Spleen (tissue), 11 donors: ENCODE measurements around the gene DUS1L. TPM values are rescaled to one million over a fixed set of nuclear protein-coding genes. Genes with fewer than 3 reads are reported as not detected.

Source experiments
- DNase-seq: peaks from one replicate; pipeline ENCODE4 v3.0.0-alpha.2; 2020
- H3K27ac ChIP-seq, 8 donors: fragments of 200-600 bp; sonication (generic) in 7 of 8; 1 replicate in 4 of 8; 2 replicates in 4 of 8; pipeline versions ENCODE4 v1.5.0 to v1.8.0; 2016 to 2021; ENCODE audit warnings: inconsistent platforms in 4 of 8, mild to moderate bottlenecking in 4 of 8, moderate library complexity in 1 of 8
- H3K27me3 ChIP-seq, 7 donors: fragments of 200-600 bp; sonication (generic) in 6 of 7; replicated peaks in 1 of 7; 1 replicate in 4 of 7; 2 replicates in 3 of 7; pipeline versions ENCODE4 v1.5.0 to v1.8.0; 2016 to 2021; ENCODE audit warnings: inconsistent platforms in 3 of 7, mild to moderate bottlenecking in 1 of 7
- H3K36me3 ChIP-seq, 6 donors: fragments of 200-600 bp; sonication (generic) in 5 of 6; 1 replicate in 4 of 6; 2 replicates in 2 of 6; pipeline versions ENCODE4 v1.5.0 to v1.8.0; 2016 to 2021; ENCODE audit warnings: inconsistent platforms in 2 of 6
- H3K4me1 ChIP-seq, 6 donors: fragments of 200-600 bp; sonication (generic) in 5 of 6; 1 replicate in 3 of 6; 2 replicates in 3 of 6; pipeline versions ENCODE4 v1.5.0 to v1.8.0; 2016 to 2021; ENCODE audit warnings: inconsistent platforms in 3 of 6
- H3K4me3 ChIP-seq, 8 donors: fragments of 200-600 bp; sonication (generic) in 7 of 8; 1 replicate in 4 of 8; 2 replicates in 4 of 8; pipeline versions ENCODE4 v1.5.0 to v1.8.0; 2016 to 2021; ENCODE audit warnings: inconsistent platforms in 4 of 8, mild to moderate bottlenecking in 4 of 8, moderate library complexity in 2 of 8
- H3K9me3 ChIP-seq, 8 donors: fragments of 200-600 bp; sonication (generic) in 7 of 8; 1 replicate in 4 of 8; 2 replicates in 4 of 8; pipeline versions ENCODE4 v1.5.0 to v1.8.0; 2016 to 2021; ENCODE audit warnings: inconsistent platforms in 4 of 8
- POLR2A ChIP-seq, 3 donors: fragments of 450-650 bp; IDR thresholded peaks; one replicate each; pipeline ENCODE4 v1.5.1; 2017; ENCODE audit warnings: antibody characterized with exemption in 3 of 3, mild to moderate bottlenecking in 1 of 3
- POLR2AphosphoS5 ChIP-seq, 3 donors: sonication (generic); formaldehyde crosslinking; IDR thresholded peaks; one replicate each; pipeline ENCODE4 v1.5.1; 2017; ENCODE audit warnings: antibody characterized with exemption in 3 of 3
- WGBS, 5 donors: extraction: QIAGEN DNeasy Blood & Tissue Kit in 3 of 5; methylation state at CpG; one replicate each; pipeline versions ENCODE4 v1.1.5 to v1.1.7; 2013 to 2018; 5-methylcytosine and 5-hydroxymethylcytosine counted together
- intact Hi-C: fragments of 100-400 bp; cut with DNase I; formaldehyde crosslinking; loops from one replicate; pipeline ENCODE4 v1.15.0; 2023; ENCODE audit warnings: low total_unique reads
- polyA plus RNA-seq, 3 donors: library from polyadenylated mRNA; stranded (reverse); fragments of 200-250 nt; gene quantifications; one replicate each; pipeline ENCODE4 v1.2.1, GENCODE V29; 2013
- total RNA-seq, 7 donors: library from RNA; depleted of rRNA in 3 of 7; stranded (reverse); fragments of >200 nt in 3 of 7; fragmentation: NEBNext Ultra II Directional in 4 of 7; extraction: Animal tissue kit (Norgen Biotek cat#: 25700) in 4 of 7; gene quantifications; one replicate each; pipeline versions ENCODE4 v1.1.0 to v1.2.1, GENCODE V29; 2016 to 2021
- TF ChIP-seq, protein P1 (sequence below), 11 experiments: fragments of 200-600 bp in 7 of 11; fragments of 450-650 bp in 4 of 11; sonication (generic) in 4 of 11; IDR thresholded peaks in 8 of 11; conservative IDR thresholded peaks in 3 of 11; 1 replicate in 7 of 11; 2 replicates in 4 of 11; pipeline versions ENCODE4 v1.4.0 to v1.8.0; 2016 to 2021; ENCODE audit warnings: antibody characterized with exemption in 11 of 11, inconsistent platforms in 4 of 11, mild to moderate bottlenecking in 1 of 11
- donor health status: healthy with polysubstance abuse.
- donor health status: DM: no; HTN: no; CAD: no; lungs with moderate emphysema.
- donor health status: DM: no; HTN: no; CAD: no.
- donor health status: Bipolar disorder and iron deficiency.
- donor health status: healthy.
- donor health status: DM: no; HTN: no; CAD: no.
- donor health status: DM: yes; HTN: yes; CAD: no.

The DUS1L gene
- total and polyA plus RNA-seq, 10 donors: 76.4 to 174 (median 103) TPM

DNA sequence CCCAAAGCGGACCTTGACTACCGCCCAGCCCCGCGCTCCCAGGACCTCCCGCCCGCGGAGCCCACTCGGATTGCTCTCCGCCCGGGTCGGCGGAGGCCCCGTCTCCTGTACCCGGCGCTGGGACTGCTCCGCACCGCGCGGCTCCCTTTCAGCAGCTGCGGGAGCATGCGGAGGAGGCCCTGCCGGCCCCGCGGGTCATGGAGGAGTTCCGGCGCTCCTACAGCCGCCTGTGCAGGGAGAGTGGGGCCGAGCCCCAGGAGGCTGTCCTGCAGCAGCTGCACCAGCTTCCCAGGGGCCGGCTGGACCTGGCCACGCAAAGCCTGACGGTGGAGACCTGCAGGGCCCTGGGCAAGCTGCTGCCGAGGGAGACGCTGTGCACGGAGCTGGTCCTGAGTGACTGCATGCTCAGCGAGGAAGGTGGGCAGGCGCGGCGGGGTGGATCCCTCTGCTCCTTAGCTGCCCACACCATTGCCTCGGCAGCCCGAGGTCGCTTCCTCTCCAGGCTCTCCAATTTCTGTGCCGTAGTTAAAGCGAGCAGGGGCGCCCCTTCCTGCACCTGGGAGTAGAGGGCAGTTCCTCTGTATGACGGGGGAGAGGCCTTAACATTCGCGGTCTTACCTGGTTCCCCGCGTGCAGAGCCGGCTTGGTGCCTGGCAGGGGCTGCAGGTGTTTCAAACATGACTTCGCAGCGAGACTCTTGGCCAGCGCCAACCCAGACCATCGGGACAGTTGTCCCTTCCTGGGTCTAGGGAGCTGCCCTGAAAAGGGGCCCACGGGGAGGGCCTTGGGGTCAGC is 42.0 kb downstream of the DUS1L start:
- TF ChIP-seq POLR2A (IDR thresholded peaks at IDR 0.05) (no peak), POLR2AphosphoS5 (IDR thresholded peaks at IDR 0.05) (no peak)
- TF ChIP-seq, protein P1, sequence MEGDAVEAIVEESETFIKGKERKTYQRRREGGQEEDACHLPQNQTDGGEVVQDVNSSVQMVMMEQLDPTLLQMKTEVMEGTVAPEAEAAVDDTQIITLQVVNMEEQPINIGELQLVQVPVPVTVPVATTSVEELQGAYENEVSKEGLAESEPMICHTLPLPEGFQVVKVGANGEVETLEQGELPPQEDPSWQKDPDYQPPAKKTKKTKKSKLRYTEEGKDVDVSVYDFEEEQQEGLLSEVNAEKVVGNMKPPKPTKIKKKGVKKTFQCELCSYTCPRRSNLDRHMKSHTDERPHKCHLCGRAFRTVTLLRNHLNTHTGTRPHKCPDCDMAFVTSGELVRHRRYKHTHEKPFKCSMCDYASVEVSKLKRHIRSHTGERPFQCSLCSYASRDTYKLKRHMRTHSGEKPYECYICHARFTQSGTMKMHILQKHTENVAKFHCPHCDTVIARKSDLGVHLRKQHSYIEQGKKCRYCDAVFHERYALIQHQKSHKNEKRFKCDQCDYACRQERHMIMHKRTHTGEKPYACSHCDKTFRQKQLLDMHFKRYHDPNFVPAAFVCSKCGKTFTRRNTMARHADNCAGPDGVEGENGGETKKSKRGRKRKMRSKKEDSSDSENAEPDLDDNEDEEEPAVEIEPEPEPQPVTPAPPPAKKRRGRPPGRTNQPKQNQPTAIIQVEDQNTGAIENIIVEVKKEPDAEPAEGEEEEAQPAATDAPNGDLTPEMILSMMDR (IDR thresholded peaks at IDR 0.05 in 8 of 11, conservative IDR thresholded peaks at IDR 0.05 in 3 of 11): no peak
- intact Hi-C loops: loop anchor here (5.0 kb wide), 1 partner anchor 66 kb away; no protein-coding TSS in a partner anchor
- Histone ChIP-seq H3K27ac (peak overlapping the region in 5 of 8 donors; percentile 39 to 88 (median 63)), H3K27me3 (no peaks in the 10 kb centered on the region), H3K4me1 (peaks cover 25 to 55% (median 36%) of the 10 kb centered on the region in 6 donors), H3K36me3 (peaks cover 0 to 40% (median 4%) of the 10 kb centered on the region in 6 donors), H3K9me3 (no peaks in the 10 kb centered on the region), H3K4me3 (peak overlapping the region; percentile 75 to 99 (median 88))
- DNase-seq: no peak
- 4 to 22% (median 6%) methylated on average over 14 to 55 of the region's 55 CpGs for WGBS, 5 donors

DNA sequence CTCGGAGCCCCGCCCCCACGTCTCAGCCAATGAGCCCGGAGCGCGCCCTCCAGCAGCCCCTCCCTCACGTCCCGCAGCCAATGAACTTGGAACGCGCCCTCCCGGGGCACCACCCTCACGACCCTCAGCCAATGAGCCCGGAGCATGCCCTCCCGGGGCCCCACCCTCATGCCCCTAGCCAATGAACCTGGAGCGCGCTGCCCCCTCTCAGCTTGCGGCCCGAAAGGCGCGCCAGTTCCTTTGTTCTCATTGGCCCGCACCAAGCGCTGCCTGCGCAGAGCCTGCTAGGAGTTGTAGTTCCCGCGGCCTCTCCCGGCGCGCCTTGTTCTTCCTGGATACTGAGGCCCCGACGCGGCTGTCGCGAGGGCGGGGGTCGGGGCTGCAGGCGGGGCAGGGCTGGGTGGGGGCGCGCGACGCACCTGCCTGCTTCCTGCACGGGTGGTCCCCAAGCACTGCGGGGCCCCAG is 42.6 kb downstream of the DUS1L start, which contains the start of gene LRRC45:
LRRC45 (plus strand) TSS at position 325 of the 466 bp plus-strand sequence. CDS start 339 bp downstream, outside the sequence.
- peaks cover 0 to 40% (median 8%) of the 10 kb centered on the region in 6 donors for H3K36me3 ChIP-seq
- TF ChIP-seq POLR2AphosphoS5 (IDR thresholded peaks at IDR 0.05) (peak in 2 of 3 donors; percentile 58 to 79), POLR2A (IDR thresholded peaks at IDR 0.05) (no peak)
- TF ChIP-seq, protein P1 (IDR thresholded peaks at IDR 0.05 in 8 of 11, conservative IDR thresholded peaks at IDR 0.05 in 3 of 11): peak in 2 of 11 experiments; percentile 6 to 23
- peak within 1 kb of the TSS; percentile 75 to 99 (median 91) for H3K4me3 ChIP-seq
- no peaks in the 10 kb centered on the region for H3K27me3 ChIP-seq
- DNase-seq: peak; percentile 99
- peaks cover 25 to 55% (median 36%) of the 10 kb centered on the region in 6 donors for H3K4me1 ChIP-seq
- peak within 1 kb of the TSS; percentile 4 to 88 (median 73) for H3K27ac ChIP-seq
- H3K9me3 ChIP-seq: no peaks in the 10 kb centered on the region
- 0 to 1% (median 0%) methylated on average over 21 to 42 of the region's 42 CpGs; no CpG with 5 or more reads in 1 of the 5 donors for WGBS, 5 donors
- intact Hi-C loops: loop anchor here (5.0 kb wide), 1 partner anchor 66 kb away; no protein-coding TSS in a partner anchor

DNA sequence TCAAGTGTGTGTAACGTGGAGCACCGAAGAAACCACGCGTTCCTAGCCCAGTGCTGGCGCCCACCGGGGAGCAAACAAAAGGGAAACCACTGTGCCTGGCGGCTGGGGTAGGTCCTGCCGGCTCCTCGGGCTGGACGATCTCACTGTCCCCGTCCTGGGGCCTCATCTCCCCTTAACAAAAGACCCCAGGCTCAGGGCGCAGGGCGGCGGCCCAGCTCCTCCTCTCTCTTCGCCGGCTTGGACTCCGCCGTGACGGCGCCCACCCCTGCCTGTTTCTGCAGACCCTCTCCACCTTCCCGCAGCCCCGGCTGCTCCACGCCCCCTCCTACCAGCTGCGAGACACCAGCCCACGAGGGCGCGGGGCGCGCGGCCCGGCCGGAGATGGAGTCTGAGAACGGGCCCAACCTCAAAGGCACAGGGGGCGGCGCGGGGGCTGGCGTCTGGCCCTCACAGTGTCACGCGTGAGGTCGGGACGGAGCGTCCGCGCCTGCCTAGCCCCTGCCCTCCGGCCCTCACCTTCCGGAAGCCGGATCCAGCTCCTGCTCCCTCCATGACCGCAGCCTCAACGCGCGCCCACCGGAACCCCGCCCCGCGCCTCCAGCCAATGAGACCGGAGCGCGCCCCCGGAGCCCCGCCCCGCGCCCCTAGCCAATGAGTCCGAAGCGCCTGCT is 43.2 kb downstream of the DUS1L start, which contains the start of gene CENPX:
CENPX (minus strand) TSS at position 569 of the 671 bp plus-strand sequence; CDS start at position 552, 17 bp downstream.
- H3K4me1 ChIP-seq: peaks cover 25 to 55% (median 36%) of the 10 kb centered on the region in 6 donors
- H3K9me3 ChIP-seq: no peaks in the 10 kb centered on the region
- intact Hi-C loops: loop anchor here (5.0 kb wide), 1 partner anchor 65 kb away; no protein-coding TSS in a partner anchor
- H3K27ac ChIP-seq: peak within 1 kb of the TSS; percentile 4 to 88 (median 73)
- H3K4me3 ChIP-seq: peak within 1 kb of the TSS; percentile 75 to 99 (median 91)
- TF ChIP-seq POLR2AphosphoS5 (IDR thresholded peaks at IDR 0.05) (peak; percentile 77 to 85 (median 83)), POLR2A (IDR thresholded peaks at IDR 0.05) (no peak)
- TF ChIP-seq, protein P1 (IDR thresholded peaks at IDR 0.05 in 8 of 11, conservative IDR thresholded peaks at IDR 0.05 in 3 of 11): no peak
- WGBS, 5 donors: 0% methylated on average over 15 to 64 of the region's 64 CpGs
- DNase-seq: peak; percentile 87
- peaks cover 0 to 40% (median 8%) of the 10 kb centered on the region in 6 donors for H3K36me3 ChIP-seq
- no peaks in the 10 kb centered on the region for H3K27me3 ChIP-seq
